Activated CD8-positive, alpha-beta T cell treated with anti-CD3 and anti-CD28 coated beads for 36 hours (primary cell): ENCODE results near the gene GOLPH3L. TPM values are rescaled to one million over a fixed set of nuclear protein-coding genes. Genes with fewer than 3 reads are reported as not detected.

Experiments used
- ATAC-seq: fragments of 200-7000 bp; cut with Tn5 transposase; one replicate; pipeline ENCODE4 v1.10.0; 2021; ENCODE audit warnings: mild to moderate bottlenecking, moderate library complexity
- CTCF ChIA-PET: fragments of 350-600 bp; sonication (Branson Sonifier 250); formaldehyde crosslinking; loops from one replicate; lab custom pipeline; 2021; ENCODE audit warnings: antibody characterized with exemption; lab: Charles Lee
- POLR2A ChIA-PET: fragments of 350-600 bp; sonication (Branson Sonifier 250); formaldehyde crosslinking; loops from one replicate; lab custom pipeline; 2021; ENCODE audit warnings: antibody characterized with exemption; lab: Charles Lee
- DNase-seq: peaks from one replicate; pipeline ENCODE4 v3.0.0-alpha.2; 2020
- H3K27ac Mint-ChIP-seq: one replicate; pipeline ENCODE4 v1.8.0; 2021; ENCODE audit warnings: mild to moderate bottlenecking, mixed read lengths
- H3K27me3 Mint-ChIP-seq: one replicate; pipeline ENCODE4 v1.8.0; 2021; ENCODE audit warnings: mixed read lengths
- H3K36me3 Mint-ChIP-seq: one replicate; pipeline ENCODE4 v1.8.0; 2021; ENCODE audit warnings: low read depth, mixed read lengths
- H3K4me1 Mint-ChIP-seq: one replicate; pipeline ENCODE4 v1.8.0; 2021; ENCODE audit warnings: low read depth, mixed read lengths
- H3K4me3 Mint-ChIP-seq: one replicate; pipeline ENCODE4 v1.8.0; 2021; ENCODE audit warnings: mild to moderate bottlenecking, moderate library complexity, mixed read lengths
- H3K9me3 Mint-ChIP-seq: one replicate; pipeline ENCODE4 v1.8.0; 2021; ENCODE audit warnings: mixed read lengths
- intact Hi-C: fragments of 100-400 bp; cut with micrococcal nuclease; formaldehyde crosslinking; loops from one replicate; pipeline ENCODE4 v1.10.0; 2022
- total RNA-seq, 2 experiments: library from RNA; stranded (reverse); gene quantifications; one replicate each; pipeline ENCODE4 v1.2.3, GENCODE V29; 2021
- TF ChIP-seq, protein P1 (sequence below): fragments of 200-600 bp; IDR thresholded peaks from one replicate; pipeline ENCODE4 v1.8.0; 2022; ENCODE audit warnings: antibody characterized with exemption, mild to moderate bottlenecking

GOLPH3L gene
- total RNA-seq, 2 experiments from 2014 or later = 15.8 to 16.9 TPM

DNA sequence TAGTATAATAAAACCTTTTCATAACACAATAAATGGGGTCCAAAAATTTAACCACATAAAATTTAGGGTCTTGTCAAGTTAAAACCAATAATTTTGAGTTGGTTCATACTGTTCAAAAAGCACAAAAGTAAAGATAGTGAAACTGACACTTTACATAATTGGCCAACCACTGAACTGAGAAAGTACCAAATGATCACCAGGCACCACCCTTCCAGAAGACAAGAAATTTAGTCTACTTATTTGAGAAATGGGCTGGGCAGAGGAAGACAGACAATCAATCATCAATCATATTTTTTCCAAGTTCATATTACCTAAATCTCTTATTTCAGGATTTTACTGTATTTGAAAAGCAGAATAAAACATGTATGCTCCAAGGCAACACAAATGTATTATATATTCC is 6.5 kb upstream of the GOLPH3L start:
- CTCF ChIA-PET = no interaction called here
- Mint-ChIP-seq H3K9me3 (no peaks in the 10 kb centered on the region), H3K4me1 (peaks cover 2% of the 10 kb centered on the region), H3K27ac (no peak overlapping the region), H3K27me3 (peaks cover 4% of the 10 kb centered on the region), H3K36me3 (no peaks in the 10 kb centered on the region), H3K4me3 (no peak overlapping the region)
- TF ChIP-seq, protein P1, sequence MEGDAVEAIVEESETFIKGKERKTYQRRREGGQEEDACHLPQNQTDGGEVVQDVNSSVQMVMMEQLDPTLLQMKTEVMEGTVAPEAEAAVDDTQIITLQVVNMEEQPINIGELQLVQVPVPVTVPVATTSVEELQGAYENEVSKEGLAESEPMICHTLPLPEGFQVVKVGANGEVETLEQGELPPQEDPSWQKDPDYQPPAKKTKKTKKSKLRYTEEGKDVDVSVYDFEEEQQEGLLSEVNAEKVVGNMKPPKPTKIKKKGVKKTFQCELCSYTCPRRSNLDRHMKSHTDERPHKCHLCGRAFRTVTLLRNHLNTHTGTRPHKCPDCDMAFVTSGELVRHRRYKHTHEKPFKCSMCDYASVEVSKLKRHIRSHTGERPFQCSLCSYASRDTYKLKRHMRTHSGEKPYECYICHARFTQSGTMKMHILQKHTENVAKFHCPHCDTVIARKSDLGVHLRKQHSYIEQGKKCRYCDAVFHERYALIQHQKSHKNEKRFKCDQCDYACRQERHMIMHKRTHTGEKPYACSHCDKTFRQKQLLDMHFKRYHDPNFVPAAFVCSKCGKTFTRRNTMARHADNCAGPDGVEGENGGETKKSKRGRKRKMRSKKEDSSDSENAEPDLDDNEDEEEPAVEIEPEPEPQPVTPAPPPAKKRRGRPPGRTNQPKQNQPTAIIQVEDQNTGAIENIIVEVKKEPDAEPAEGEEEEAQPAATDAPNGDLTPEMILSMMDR = no peak
- intact Hi-C loops = no loop called here
- POLR2A ChIA-PET = no interaction called here
- ATAC-seq (no peak), DNase-seq (no peak)

DNA sequence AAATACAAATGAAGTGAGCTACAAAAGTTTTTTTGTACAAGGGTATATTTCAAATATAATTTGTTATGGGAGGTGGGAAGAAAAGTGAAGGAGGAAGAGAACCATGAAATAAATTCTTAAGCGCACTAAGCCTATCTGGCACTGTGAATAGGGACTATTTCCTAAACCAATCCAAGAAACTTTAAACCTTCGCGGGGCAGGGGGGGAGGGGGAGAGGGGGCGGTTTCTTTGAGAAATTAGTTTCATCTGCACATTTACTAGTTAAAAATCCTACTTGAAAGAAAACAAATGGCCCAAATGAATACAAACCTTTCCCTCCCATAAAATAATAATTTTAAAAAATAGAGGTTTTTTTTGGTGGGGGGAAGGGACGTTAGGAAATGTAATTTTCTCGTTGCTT is 364 bp downstream of the GOLPH3L start:
- ChIA-PET POLR2A (interaction anchor here (1.0 to 1.4 kb wide), 3 partner anchors 121 to 277 kb away, joined by 3 to 5 read pairs (median 4); no protein-coding TSS in a partner anchor), CTCF (interaction anchor here (1.1 to 2.6 kb wide), 8 partner anchors 8 to 299 kb away, joined by 3 to 14 read pairs (median 3); no protein-coding TSS in a partner anchor)
- Mint-ChIP-seq H3K4me3 (peak overlapping the region; percentile 94), H3K36me3 (peaks cover 4% of the 10 kb centered on the region), H3K27ac (peak overlapping the region; percentile 92), H3K4me1 (peaks cover 14% of the 10 kb centered on the region), H3K9me3 (no peaks in the 10 kb centered on the region), H3K27me3 (peaks cover 1% of the 10 kb centered on the region)
- intact Hi-C loops = loop anchor here (10.0 kb wide), 1 partner anchor 132 kb away; no protein-coding TSS in a partner anchor
- TF ChIP-seq, protein P1 = no peak
- no peak for ATAC-seq
- DNase-seq = no peak

DNA sequence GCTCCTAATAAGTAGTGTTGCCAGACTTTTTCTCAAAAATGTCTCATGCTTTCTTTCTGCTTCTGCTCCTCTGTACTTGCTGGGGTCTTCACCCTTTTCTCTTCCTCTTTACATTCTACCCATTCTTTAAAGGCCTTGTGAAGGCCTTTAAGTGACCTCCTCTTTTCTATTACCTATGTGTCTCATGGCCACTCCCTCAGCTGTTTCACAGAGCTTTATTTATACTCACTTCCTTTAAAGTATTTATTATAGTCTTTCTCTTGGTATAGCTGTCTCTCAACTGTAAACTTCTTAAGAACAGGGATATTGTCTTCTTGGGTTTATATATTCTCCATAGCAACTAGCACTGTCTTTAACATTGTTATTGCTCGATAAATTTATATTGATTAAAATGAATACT is 792 bp downstream of the GOLPH3L start:
- ATAC-seq (no peak), DNase-seq (no peak)
- Mint-ChIP-seq H3K9me3 (no peaks in the 10 kb centered on the region), H3K4me3 (peak overlapping the region; percentile 94), H3K4me1 (peaks cover 17% of the 10 kb centered on the region), H3K27ac (peak overlapping the region; percentile 57), H3K27me3 (peaks cover 1% of the 10 kb centered on the region), H3K36me3 (peaks cover 7% of the 10 kb centered on the region)
- intact Hi-C loops = loop anchor here (10.0 kb wide), 1 partner anchor 131 kb away; no protein-coding TSS in a partner anchor
- ChIA-PET POLR2A (interaction anchor here (1.0 to 1.4 kb wide), 2 partner anchors 128 to 277 kb away, joined by 3 to 5 read pairs; no protein-coding TSS in a partner anchor), CTCF (interaction anchor here (1.0 to 2.6 kb wide), 4 partner anchors 10 to 300 kb away, joined by 3 to 14 read pairs (median 6); no protein-coding TSS in a partner anchor)
- TF ChIP-seq, protein P1 = no peak

DNA sequence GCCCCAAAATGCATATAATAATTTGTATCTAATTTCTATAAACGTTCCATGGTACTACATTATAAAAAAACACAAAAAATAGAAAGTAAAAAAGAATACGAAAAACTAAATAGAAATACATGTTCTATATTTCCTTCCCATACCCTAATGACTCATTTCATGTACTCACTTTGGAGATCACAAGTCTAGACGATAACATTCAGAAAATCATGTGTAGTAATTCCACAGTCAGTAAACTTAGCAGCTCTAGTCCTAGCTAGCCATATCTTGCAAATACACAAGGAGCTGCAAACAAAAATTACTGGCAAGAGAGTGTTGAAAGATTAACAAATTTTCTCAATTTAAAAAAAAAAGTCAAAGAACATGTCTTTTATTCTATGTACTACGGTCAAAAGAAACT is 1.4 kb downstream of the GOLPH3L start:
- intact Hi-C loops = loop anchor here (10.0 kb wide), 1 partner anchor 131 kb away; no protein-coding TSS in a partner anchor
- Mint-ChIP-seq H3K27me3 (no peaks in the 10 kb centered on the region), H3K27ac (no peak overlapping the region), H3K9me3 (no peaks in the 10 kb centered on the region), H3K4me3 (no peak overlapping the region), H3K4me1 (peaks cover 17% of the 10 kb centered on the region), H3K36me3 (peaks cover 9% of the 10 kb centered on the region)
- CTCF ChIA-PET = interaction anchor here (1.0 to 2.6 kb wide), 2 partner anchors 135 to 301 kb away, joined by 3 to 14 read pairs; no protein-coding TSS in a partner anchor
- POLR2A ChIA-PET = no interaction called here
- TF ChIP-seq, protein P1 = no peak
- DNase-seq (no peak), ATAC-seq (no peak)

DNA sequence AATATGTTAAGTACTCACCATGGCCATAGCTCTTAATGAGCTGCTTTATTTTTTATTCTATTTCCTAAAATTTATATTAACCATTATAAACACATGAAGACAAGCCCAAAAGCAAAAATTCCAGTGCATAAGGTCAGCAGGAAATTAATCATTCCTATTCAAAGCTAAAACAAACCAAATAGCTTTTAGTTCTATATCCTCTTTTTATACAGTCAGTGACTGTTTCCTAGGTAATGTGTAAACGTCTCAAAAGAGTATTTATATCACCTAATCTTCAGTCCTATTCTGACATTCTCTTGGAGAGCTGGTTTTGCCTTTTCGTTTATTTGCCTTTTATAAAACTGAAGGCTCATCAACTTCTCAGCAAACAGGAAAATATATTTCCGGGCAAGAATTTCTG is 4.2 kb downstream of the GOLPH3L start:
- H3K4me3 Mint-ChIP-seq = no peak overlapping the region
- H3K4me1 Mint-ChIP-seq = peaks cover 20% of the 10 kb centered on the region
- H3K36me3 Mint-ChIP-seq = peaks cover 10% of the 10 kb centered on the region
- CTCF ChIA-PET = interaction anchor here (0.6 to 1.4 kb wide), 5 partner anchors 14 to 303 kb away, joined by 3 to 6 read pairs (median 3); no protein-coding TSS in a partner anchor
- ATAC-seq (no peak), DNase-seq (no peak)
- TF ChIP-seq, protein P1 = no peak
- no peaks in the 10 kb centered on the region for H3K9me3 Mint-ChIP-seq
- POLR2A ChIA-PET = interaction anchor here (1.2 kb wide), 1 partner anchor 9 kb away, joined by 3 read pairs; no protein-coding TSS in a partner anchor
- H3K27ac Mint-ChIP-seq = no peak overlapping the region
- no peaks in the 10 kb centered on the region for H3K27me3 Mint-ChIP-seq
- intact Hi-C loops = loop anchor here (10.0 kb wide), 1 partner anchor 128 kb away; no protein-coding TSS in a partner anchor
